ENCODE data around the gene FBXL7.

FBXL7 gene

GRCh38 chr5:15594977-15595568 is 95.1 kb downstream of the FBXL7 start:
- Histone ChIP-seq H3K9me3 (ENCODE audit: control insufficient read depth, insufficient read depth, low read length) (no peaks in the 10 kb centered on the region), H3K27ac (ENCODE audit: low read depth, low read length) (no peak overlapping the region), H3K27me3 (ENCODE audit: control insufficient read depth, low read length) (no peaks in the 10 kb centered on the region), H3K4me2 (ENCODE audit: low read length) (no peak overlapping the region), H3F3A (ENCODE audit: control insufficient read depth, insufficient read depth) (no peaks in the 10 kb centered on the region), H3K4me1 (ENCODE audit: control insufficient read depth, low read length) (no peaks in the 10 kb centered on the region), H3K9me2 (replicated peaks; ENCODE audit: control insufficient read depth, low read length) (no peaks in the 10 kb centered on the region), H4K20me1 (ENCODE audit: control insufficient read depth, insufficient read depth, low read depth, low read length) (no peaks in the 10 kb centered on the region), H3K79me2 (ENCODE audit: control insufficient read depth, low read length) (no peaks in the 10 kb centered on the region), H3K36me3 (ENCODE audit: control insufficient read depth, low read length) (no peaks in the 10 kb centered on the region), H3K4me3 (ENCODE audit: low read length) (no peak overlapping the region)
- no peak for TF ChIP-seq EZH2phosphoT487 (IDR thresholded peaks at IDR 0.05; ENCODE audit: borderline replicate concordance, low read length)
- TF ChIP-seq CTCF (IDR thresholded peaks at IDR 0.05; ENCODE audit: low read depth, low read length, poor library complexity, severe bottlenecking), result no peak

GRCh38 chr5:15595929-15596328 is 95.9 kb downstream of the FBXL7 start:
- no peak for TF ChIP-seq EZH2phosphoT487 (IDR thresholded peaks at IDR 0.05; ENCODE audit: borderline replicate concordance, low read length)
- no peak for TF ChIP-seq CTCF (IDR thresholded peaks at IDR 0.05; ENCODE audit: low read depth, low read length, poor library complexity, severe bottlenecking)
- Histone ChIP-seq H3K9me3 (ENCODE audit: control insufficient read depth, insufficient read depth, low read length) (no peaks in the 10 kb centered on the region), H3K4me2 (ENCODE audit: low read length) (no peak overlapping the region), H3K27me3 (ENCODE audit: control insufficient read depth, low read length) (no peaks in the 10 kb centered on the region), H3K36me3 (ENCODE audit: control insufficient read depth, low read length) (no peaks in the 10 kb centered on the region), H3K79me2 (ENCODE audit: control insufficient read depth, low read length) (no peaks in the 10 kb centered on the region), H3K9me2 (replicated peaks; ENCODE audit: control insufficient read depth, low read length) (no peaks in the 10 kb centered on the region), H3K4me3 (ENCODE audit: low read length) (no peak overlapping the region), H3F3A (ENCODE audit: control insufficient read depth, insufficient read depth) (no peaks in the 10 kb centered on the region), H3K27ac (ENCODE audit: low read depth, low read length) (no peak overlapping the region), H4K20me1 (ENCODE audit: control insufficient read depth, insufficient read depth, low read depth, low read length) (no peaks in the 10 kb centered on the region), H3K4me1 (ENCODE audit: control insufficient read depth, low read length) (no peaks in the 10 kb centered on the region)

GRCh38 chr5:15596936-15597335 is 97.0 kb downstream of the FBXL7 start:
- no peaks in the 10 kb centered on the region for H3K27me3 ChIP-seq (ENCODE audit: control insufficient read depth, low read length)
- no peaks in the 10 kb centered on the region for H3K9me3 ChIP-seq (ENCODE audit: control insufficient read depth, insufficient read depth, low read length)
- no peak overlapping the region for H3K4me3 ChIP-seq (ENCODE audit: low read length)
- no peaks in the 10 kb centered on the region for H4K20me1 ChIP-seq (ENCODE audit: control insufficient read depth, insufficient read depth, low read depth, low read length)
- no peaks in the 10 kb centered on the region for H3K9me2 ChIP-seq (replicated peaks; ENCODE audit: control insufficient read depth, low read length)
- H3K27ac ChIP-seq (ENCODE audit: low read depth, low read length), result no peak overlapping the region
- H3K4me2 ChIP-seq (ENCODE audit: low read length), result no peak overlapping the region
- no peaks in the 10 kb centered on the region for H3K4me1 ChIP-seq (ENCODE audit: control insufficient read depth, low read length)
- TF ChIP-seq EZH2phosphoT487 (IDR thresholded peaks at IDR 0.05; ENCODE audit: borderline replicate concordance, low read length) (no peak), CTCF (IDR thresholded peaks at IDR 0.05; ENCODE audit: low read depth, low read length, poor library complexity, severe bottlenecking) (no peak)
- no peaks in the 10 kb centered on the region for H3K36me3 ChIP-seq (ENCODE audit: control insufficient read depth, low read length)
- no peaks in the 10 kb centered on the region for H3F3A ChIP-seq (ENCODE audit: control insufficient read depth, insufficient read depth)
- no peaks in the 10 kb centered on the region for H3K79me2 ChIP-seq (ENCODE audit: control insufficient read depth, low read length)
